ENCODE measurements around the gene TSEN2.

The TSEN2 gene

DNA sequence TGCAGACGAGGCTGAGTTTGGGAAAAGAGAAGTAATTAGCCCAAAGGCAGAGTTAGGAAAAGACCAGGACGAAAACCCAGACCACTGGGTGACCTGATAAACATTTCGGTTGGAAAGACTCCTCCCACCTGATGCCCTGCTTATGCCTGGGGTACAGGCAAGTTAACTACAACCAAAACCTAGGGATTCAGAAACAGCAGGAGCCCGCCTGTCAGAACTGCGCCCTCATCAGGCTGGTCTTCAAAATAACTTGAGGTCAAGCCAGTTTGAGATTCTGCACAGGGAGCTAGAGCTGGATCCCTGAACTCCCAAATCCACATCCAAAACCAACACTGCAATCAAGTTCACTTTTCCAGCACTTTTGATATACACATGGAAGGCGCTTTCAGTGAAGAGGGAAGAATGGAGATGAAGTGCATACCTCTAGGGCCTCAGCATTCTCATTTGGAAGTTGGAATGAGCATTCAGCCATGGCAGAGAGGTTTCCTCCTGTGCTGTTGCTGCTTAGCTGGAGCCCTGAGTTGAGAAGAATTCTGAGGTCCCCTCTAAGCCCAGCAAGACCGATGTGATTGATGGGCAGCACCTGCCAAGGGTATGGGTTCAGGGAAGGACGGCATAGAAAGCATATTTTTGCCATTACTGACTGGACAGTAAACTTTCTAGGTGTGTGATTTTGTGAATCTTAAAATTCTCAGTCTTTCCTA is 11.6 kb downstream of the TSEN2 start:
- Histone ChIP-seq H3K27ac (no peak overlapping the region), H3K4me3 (no peak overlapping the region)

DNA sequence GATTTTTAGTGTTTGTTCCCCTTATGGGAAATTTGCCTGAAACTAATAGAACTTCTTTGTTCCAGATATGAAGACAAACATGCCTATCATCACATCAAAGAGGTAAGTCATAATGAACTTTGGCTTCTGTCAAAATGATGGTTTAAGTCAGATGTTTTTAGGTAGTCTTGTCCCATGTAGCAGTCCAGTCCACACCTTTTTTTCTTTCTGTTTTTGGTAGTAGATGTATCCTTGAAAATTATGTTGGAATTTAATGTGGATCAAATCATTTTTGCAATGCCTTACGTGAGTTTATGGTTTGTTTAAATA is 12.1 kb downstream of the TSEN2 start:
- H3K27ac ChIP-seq: no peak overlapping the region
- no peak overlapping the region for H3K4me3 ChIP-seq

GRCh38 chr3:12499474-12499873 is 15.2 kb downstream of the TSEN2 start:
- Histone ChIP-seq H3K27ac (no peak overlapping the region), H3K4me3 (no peak overlapping the region)

- Histone ChIP-seq H3K27ac (peak overlapping the region in 2 of 21 experiments; percentile 8 to 30), H3K4me3 (no peak overlapping the region)
Measured at GRCh38 chr3:12501360-12502020, 17.2 kb downstream of the TSEN2 start.

DNA sequence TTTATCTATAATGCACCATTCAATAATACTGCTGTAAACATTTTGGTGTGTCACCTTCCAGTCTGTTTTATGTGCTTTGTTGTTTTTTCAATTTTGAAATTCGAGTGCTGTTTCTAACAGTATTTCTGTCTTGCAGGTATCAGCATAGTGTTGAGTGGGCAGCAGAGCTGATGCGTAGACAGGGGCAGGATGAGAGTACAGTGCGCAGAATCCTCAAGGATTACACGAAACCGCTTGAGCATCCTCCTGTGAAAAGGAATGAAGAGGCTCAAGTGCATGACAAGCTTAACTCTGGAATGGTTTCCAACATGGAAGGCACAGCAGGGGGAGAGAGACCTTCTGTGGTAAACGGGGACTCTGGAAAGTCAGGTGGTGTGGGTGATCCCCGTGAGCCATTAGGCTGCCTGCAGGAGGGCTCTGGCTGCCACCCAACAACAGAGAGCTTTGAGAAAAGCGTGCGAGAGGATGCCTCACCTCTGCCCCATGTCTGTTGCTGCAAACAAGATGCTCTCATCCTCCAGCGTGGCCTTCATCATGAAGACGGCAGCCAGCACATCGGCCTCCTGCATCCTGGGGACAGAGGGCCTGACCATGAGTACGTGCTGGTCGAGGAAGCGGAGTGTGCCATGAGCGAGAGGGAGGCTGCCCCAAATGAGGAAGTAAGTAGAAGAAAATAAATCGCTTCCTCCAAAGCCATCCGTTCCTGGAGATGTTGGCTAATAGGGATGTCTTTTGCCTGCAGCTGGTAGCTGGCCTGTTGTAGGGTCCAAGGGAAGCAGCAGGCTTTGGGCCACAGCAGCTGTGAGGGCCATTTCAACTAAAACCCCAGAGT is 19.1 kb downstream of the TSEN2 start:
- H3K27ac ChIP-seq: no peak overlapping the region

DNA sequence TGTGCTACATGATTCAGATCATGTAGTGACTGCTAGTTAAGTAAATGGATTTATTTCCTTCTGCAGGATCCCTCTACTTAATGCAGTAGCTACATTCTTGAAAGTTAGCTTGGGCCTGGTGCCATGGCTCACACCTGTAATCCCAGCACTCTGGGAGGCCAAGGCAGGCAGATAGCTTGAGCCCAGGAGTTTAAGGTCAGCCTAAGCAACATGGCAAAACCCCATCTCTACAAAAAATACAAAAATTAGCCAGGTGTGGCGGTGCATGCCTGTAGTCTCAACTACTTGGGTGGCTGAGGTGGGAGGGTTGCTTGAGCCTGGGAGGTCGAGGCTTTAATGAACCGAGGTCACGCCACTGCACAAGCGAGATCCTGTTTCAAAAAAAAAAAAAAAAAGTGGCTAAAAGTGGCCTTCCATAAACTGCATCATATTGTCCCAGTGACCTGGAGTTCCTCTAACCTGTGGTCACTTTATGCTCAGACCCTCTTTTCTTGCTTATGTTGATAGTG is 22.0 kb downstream of the TSEN2 start:
- H3K27ac ChIP-seq: no peak overlapping the region
- no peak overlapping the region for H3K4me3 ChIP-seq

More for the DNA sequence above, 19.1 kb downstream of the TSEN2 start:
- no peak overlapping the region for H3K4me3 ChIP-seq

DNA sequence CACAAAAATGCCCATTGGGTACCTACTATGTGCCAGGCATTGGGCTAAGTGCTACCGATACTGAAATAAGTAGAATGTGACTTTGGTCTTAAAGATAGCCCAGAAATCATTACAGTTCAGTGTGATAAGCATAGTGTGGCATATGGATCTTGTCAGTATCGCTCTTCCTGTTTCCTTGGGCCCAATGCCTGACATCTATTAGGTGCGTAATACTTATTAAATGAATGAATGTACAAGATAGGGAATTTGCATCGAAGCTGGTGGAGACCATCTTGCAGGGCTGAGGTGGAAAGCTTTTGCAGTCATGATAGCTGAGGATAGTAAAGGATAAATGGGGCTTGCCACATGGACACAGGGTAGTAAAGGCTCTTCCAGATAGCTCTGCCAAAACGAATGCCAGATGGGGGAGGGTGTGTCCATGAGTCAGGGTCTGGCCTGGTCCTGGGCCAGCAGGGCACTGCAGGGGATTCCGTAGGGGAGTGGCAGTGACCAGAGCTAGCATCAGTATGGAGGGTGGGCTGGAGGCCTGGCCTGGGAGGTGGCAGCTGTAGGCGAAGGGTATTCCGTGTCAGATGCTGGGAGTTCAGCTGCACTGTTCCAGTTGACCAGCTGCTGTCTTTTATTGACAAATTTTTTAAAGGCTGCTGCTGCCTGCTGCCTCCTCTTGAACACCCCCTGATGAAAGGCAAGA is 23.5 kb downstream of the TSEN2 start:
- Histone ChIP-seq H3K4me3 (no peak overlapping the region), H3K27ac (peak overlapping the region in 7 of 21 experiments; percentile 27 to 71 (median 46))

GRCh38 chr3:12508291-12508700 is 24.0 kb downstream of the TSEN2 start:
- Histone ChIP-seq H3K4me3 (no peak overlapping the region), H3K27ac (peak overlapping the region in 7 of 21 experiments; percentile 27 to 71 (median 46))

DNA sequence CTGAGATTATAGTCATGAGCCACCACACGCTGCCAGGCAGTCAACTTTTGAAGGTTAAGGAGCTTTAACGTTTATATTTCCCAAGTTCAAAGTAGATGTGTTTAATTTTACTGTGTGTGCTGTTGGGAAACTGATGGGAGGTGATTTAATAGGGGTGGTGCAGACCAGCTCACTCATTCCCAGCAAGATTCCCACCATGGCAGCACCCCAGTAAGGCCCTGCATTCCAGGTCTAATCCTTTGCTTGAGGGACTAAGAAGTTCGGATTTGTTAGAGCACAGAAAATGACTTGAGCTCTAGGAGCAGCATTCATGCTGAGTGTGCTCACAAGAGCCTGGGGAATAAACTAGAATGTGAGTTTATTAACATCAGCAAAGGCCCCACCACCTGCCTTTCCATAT is 25.2 kb downstream of the TSEN2 start:
- Histone ChIP-seq H3K4me3 (no peak overlapping the region), H3K27ac (peak overlapping the region in 1 of 21 experiments; percentile 48)

DNA sequence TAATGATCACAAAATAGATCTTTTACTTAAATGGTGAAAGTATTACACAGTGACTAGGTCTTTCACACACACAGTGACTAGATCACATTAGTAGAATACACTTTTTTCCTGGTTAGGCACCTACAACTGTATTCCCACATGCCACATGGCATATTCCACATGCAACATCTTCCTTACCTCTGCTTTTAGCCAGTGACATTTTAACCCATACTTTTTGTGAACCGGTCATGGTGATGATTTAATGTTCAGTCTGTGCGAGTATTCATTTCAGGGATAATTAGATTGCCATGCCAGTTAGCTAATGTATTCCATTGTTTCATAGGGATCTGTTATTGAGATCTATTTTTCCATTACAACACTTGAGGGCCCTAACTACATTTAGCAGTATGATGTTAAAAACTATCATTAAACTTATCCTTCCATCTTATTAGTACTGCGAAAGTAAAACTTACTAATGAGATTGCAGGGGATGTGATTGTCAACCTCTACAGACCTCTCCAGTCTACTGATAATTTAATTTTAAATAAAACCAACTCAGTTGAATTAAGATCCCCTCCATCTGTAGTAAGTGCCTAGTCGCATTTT is 28.3 kb downstream of the TSEN2 start:
- Histone ChIP-seq H3K4me3 (no peak overlapping the region), H3K27ac (no peak overlapping the region)

GRCh38 chr3:12513694-12514446 is 29.6 kb downstream of the TSEN2 start:
- Histone ChIP-seq H3K4me3 (no peak overlapping the region), H3K27ac (no peak overlapping the region)

DNA sequence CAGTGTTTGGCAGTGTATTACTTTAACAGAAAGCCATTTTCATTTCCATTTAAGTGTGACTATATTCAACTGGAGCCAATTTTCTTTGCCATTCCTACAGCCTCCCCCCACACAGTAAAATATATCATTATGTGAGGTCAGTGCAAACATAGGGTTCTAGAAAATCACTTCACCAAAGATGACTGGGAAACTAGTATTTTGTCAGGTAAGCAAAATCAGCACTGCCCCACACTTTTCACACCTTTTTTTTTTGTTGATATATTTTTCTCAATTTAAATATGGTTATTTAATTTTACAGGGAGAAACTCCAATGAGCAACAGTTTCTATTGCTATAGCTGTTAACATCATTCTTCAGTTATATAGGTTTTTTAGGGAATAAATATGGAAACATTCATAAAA is 31.4 kb downstream of the TSEN2 start:
- no peak overlapping the region for H3K27ac ChIP-seq
- H3K4me3 ChIP-seq: no peak overlapping the region

- H3K4me3 ChIP-seq: no peak overlapping the region
- H3K27ac ChIP-seq: no peak overlapping the region
Measured at GRCh38 chr3:12516873-12517272, 32.6 kb downstream of the TSEN2 start.

- no peak overlapping the region for H3K27ac ChIP-seq
- H3K4me3 ChIP-seq: no peak overlapping the region
Measured at GRCh38 chr3:12518261-12519028, 34.2 kb downstream of the TSEN2 start.

GRCh38 chr3:12521010-12521409 is 36.7 kb downstream of the TSEN2 start:
- Histone ChIP-seq H3K27ac (no peak overlapping the region), H3K4me3 (no peak overlapping the region)

GRCh38 chr3:12522721-12523120 is 38.4 kb downstream of the TSEN2 start:
- Histone ChIP-seq H3K27ac (no peak overlapping the region), H3K4me3 (no peak overlapping the region)

- Histone ChIP-seq H3K4me3 (no peak overlapping the region), H3K27ac (no peak overlapping the region)
Measured at GRCh38 chr3:12527757-12528143, 43.5 kb downstream of the TSEN2 start.

- H3K4me3 ChIP-seq: no peak overlapping the region
- H3K27ac ChIP-seq: no peak overlapping the region
Measured at GRCh38 chr3:12532182-12532581, 47.9 kb downstream of the TSEN2 start.

Data from skin epidermis (tissue), 12 donors.